Measurements from ENCODE around the gene DENND6A.
"Not testable (repeated sequence)": the region's sequence is repeated elsewhere in the genome, so short reads cannot be mapped to it uniquely, and the experiment has no call there.

The DENND6A gene

DNA sequence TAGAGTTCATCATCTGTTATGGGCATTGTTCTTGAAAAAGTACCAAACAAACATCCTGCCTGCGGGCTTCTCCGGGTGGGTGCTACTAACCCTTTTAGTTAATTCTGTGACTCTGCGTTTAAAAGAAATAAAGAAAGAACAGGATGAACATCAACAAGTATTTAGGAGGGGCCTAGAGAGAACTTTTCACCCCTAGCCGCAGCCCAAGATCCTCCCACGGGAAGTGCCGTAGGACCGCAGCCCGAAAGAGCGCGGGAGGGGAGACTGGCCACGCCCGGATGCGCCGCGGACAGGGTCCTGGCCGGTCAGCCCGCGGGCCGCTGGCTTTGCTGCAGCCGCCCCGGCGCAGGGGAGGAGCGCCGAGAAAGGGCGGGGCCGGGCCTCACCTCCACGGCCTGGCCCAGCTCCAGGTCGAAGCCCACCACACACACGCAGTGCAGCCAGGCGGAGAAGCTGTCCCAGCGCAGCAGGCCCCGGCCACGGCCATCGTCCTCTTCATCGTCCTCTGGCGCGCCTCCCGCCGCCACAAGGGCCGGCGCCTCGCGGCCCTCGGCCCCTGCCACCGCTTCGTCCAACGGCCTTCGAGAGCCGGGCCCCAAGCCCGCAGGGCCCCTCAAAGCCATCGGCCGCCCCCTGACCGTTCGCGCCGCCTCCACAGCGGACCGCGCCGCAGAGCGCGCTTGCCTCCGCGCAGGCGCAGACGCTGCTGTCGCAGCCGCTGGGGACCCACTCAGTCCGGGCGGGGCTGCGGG, at the start of gene DENND6A:
TSS of gene DENND6A (minus strand) at position 682 of the 752 bp plus-strand sequence. CDS start at position 623, 59 bp downstream.
- DNase-seq (ENCODE audit: low read depth) = peak; percentile 71
- peak within 1 kb of the TSS; percentile 81 for H3K4me3 ChIP-seq (ENCODE audit: low read depth, low read length)

- DNase-seq (ENCODE audit: low read depth) = no peak
- H3K4me3 ChIP-seq (ENCODE audit: low read depth, low read length) = no peak overlapping the region
Observed at GRCh38 chr3:57740027-57740426, 47.1 kb upstream of the DENND6A start.

DNA sequence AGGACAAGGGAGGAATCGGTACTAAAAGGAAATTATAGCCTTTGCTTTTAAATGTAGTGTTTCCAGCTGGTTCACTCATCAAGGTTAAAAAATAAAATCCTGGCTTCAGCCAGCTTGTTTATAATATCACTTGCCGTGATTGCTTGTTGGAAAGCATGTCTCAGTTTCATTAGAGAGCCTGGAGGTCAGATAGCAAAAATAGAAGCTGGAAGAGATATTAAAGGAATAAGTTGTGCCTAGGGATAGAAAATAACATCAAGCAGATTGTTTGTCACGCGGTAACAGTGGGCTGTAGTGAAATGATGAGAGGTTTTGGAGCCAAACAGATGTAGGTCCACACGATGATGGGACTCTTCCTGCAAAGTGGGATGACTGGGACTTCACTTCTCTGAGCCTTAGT, 45.5 kb upstream of the DENND6A start:
- DNase-seq (ENCODE audit: low read depth) = no peak
- H3K4me3 ChIP-seq (ENCODE audit: low read depth, low read length) = no peak overlapping the region

DNA sequence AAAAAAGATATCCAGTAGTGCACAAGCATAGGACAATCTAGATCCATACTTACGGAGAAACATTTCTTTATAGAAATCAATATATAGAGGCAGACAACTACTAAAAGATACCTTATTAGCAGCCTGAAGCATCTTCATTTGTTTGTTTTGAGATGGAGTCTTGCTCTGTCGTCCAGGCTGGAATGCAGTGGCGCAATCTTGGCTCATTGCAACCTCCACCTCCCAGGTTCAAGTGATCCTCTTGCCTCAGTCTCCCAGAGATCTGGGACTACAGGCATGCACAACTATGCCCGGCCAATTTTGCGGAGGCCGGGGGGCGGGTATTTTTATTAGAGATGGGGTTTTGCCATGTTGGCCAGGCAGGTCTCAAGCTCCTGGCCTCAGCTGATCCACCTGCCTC, 45.0 kb upstream of the DENND6A start:
- no peak for DNase-seq (ENCODE audit: low read depth)
- H3K4me3 ChIP-seq (ENCODE audit: low read depth, low read length) = no peak overlapping the region

- no peak for DNase-seq (ENCODE audit: low read depth)
- H3K4me3 ChIP-seq (ENCODE audit: low read depth, low read length) = no peak overlapping the region
Observed at GRCh38 chr3:57735405-57735804, 42.5 kb upstream of the DENND6A start.

DNA sequence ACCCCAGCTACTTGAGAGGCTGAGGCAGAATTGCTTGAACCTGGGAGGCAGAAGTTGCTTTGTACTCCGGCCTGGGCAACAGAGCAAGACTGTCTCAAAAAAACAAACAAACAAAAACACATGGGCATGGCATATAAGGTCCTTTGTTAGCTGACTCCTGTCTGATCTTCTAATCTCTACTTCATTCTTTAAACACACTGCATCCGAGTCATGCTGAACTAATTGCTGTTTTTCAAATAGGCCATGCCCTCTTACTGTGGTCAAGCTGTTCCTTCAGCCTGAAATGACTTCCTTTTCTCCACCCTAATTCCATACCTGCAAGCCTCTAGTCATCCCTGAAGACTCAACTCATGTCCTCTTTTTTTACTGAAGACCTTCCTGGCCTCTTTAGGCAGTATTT, 40.9 kb upstream of the DENND6A start:
- no peak overlapping the region for H3K4me3 ChIP-seq (ENCODE audit: low read depth, low read length)
- DNase-seq (ENCODE audit: low read depth) = no peak

DNA sequence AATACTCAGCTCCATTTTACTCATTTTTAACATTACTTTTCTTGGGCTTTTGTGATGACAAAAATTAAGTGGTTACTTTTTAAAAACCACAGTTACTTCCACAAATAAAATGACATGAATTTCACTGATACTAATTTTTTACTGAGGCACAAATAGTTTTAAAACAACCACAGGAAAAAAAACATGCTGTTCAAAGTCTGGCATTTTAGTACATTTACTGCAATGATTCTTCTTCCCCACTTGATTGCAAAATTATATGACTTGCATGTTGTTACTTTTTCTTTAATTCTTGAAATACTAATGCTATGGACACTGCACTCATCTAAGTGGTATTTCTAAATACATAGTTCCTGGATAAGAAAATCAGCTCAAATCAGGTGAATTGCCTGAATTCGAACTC, 38.4 kb upstream of the DENND6A start:
- H3K4me3 ChIP-seq (ENCODE audit: low read depth, low read length) = no peak overlapping the region
- DNase-seq (ENCODE audit: low read depth) = no peak

GRCh38 chr3:57730682-57731081, 37.8 kb upstream of the DENND6A start:
- no peak for DNase-seq (ENCODE audit: low read depth)
- H3K4me3 ChIP-seq (ENCODE audit: low read depth, low read length) = no peak overlapping the region

DNA sequence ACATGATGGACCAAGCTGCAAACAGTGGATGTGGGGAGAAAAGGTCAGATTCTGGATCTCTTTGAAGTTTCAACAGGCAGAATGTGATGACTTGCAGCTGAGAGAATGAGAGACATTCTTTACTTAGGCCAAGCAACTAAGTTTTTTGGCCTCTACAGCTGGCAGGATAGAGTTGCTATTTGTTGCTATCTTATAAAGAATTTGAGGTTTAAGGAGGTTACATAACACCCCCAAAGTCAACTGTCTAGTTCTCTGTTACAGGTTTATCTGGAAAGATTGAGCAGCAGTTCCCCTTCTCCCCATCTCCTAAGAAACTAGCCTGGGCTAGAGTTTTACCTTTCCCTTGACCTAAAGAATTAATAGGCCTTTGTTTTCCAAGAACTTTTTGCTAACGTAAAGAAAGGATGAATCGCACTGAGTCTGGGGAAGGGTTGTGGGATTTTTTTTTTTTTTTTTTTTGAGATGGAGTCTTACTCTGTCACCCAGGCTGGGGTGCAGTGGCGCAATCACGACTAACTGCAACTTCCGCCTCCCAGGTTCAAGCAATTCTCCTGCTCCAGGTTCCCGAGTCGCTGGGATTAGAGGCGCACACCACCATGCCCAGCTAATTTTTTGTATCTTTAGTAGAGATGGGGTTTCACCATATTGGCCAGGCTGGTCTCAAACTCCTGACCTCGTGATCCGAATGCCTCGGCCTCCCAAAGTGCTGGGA, 36.6 kb upstream of the DENND6A start:
- DNase-seq (ENCODE audit: low read depth) = no peak
- no peak overlapping the region for H3K4me3 ChIP-seq (ENCODE audit: low read depth, low read length)

DNA sequence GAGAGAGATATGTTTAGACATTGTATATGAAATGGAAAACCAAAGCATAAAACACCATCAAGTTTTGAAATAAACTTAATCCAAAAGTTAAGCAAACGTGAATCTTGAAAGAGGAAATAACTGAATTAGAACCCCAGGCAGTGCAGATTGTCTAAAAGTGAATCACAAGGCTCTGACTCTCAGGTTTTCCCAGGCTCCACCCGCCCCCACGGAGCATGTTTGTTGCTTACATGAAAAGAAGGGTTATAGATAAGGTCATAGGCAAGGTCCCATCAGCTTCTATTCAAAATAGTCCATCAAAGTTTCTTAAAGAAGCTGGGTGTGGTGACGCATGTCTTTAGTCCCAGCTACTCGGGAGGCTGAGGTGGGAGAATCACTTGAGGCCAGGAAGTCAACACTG, 34.2 kb upstream of the DENND6A start:
- no peak for DNase-seq (ENCODE audit: low read depth)
- no peak overlapping the region for H3K4me3 ChIP-seq (ENCODE audit: low read depth, low read length)

DNA sequence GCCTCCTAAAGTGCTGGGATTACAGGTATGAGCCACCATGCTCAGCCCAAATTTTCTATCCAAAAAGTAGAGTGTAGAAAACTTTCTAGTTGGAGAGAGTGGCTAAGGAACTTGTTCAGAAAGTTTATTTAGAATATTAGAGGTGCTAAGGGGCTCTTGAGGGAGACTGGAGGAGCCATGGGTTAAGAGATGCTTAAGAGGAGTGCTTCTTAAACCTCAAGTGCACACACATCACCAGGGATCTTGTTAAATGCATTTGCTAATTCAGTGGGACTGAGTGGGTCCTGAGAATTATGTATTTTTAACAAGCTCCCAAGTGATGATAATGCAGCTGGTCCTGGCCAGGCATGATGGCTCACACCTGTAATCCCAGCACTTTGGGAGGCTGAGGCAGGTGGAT, 33.5 kb upstream of the DENND6A start:
- no peak overlapping the region for H3K4me3 ChIP-seq (ENCODE audit: low read depth, low read length)
- no peak for DNase-seq (ENCODE audit: low read depth)

GRCh38 chr3:57718118-57718517, 25.2 kb upstream of the DENND6A start:
- no peak overlapping the region for H3K4me3 ChIP-seq (ENCODE audit: low read depth, low read length)
- no peak for DNase-seq (ENCODE audit: low read depth)

GRCh38 chr3:57717205-57717868, 24.5 kb upstream of the DENND6A start:
- H3K4me3 ChIP-seq (ENCODE audit: low read depth, low read length) = no peak overlapping the region
- DNase-seq (ENCODE audit: low read depth) = no peak

DNA sequence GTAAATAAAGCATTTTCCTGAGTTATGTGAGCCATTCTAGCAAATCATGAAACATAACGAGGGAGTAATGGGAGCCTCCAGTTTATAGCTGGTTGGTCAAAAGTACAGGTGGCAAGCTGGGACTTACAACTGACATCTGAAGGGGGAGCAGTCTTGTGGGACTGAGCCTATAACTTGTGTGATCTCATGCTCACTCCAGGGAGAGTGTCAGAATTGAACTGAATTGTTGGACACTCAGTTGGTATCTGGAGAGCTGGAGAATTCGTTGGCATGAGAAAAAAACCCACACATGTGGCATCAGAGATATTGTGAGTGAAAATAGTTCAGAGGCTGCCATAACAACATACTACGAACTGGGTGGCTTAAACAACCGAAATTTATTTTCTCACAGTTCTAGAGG, 22.8 kb upstream of the DENND6A start:
- no peak for DNase-seq (ENCODE audit: low read depth)
- no peak overlapping the region for H3K4me3 ChIP-seq (ENCODE audit: low read depth, low read length)

DNA sequence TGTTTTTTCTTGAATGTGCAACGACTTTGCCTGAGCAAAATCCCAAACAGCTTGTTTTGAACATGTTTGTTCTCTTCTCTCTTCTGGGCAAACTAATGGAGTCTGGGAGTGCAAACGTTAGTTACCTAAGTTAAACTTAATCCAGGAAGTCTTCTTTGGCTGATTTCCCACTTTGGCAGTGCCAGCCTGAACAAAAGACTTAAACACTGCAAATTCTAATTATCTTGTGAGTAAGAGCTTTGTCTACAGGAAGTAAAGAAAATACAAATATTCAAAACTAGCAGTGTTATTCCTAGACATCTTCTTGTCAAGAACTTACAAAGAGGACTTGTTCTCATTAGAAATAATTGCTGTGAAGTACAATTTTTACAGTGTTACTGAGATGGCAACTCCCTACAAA, 16.7 kb upstream of the DENND6A start:
- no peak overlapping the region for H3K4me3 ChIP-seq (ENCODE audit: low read depth, low read length)

GRCh38 chr3:57709031-57709430, 16.2 kb upstream of the DENND6A start:
- no peak for DNase-seq (ENCODE audit: low read depth)
- no peak overlapping the region for H3K4me3 ChIP-seq (ENCODE audit: low read depth, low read length)

More for the DNA sequence above, 16.7 kb upstream of the DENND6A start:
- DNase-seq (ENCODE audit: low read depth) = no peak

GRCh38 chr3:57706462-57706861, 13.6 kb upstream of the DENND6A start:
- no peak overlapping the region for H3K4me3 ChIP-seq (ENCODE audit: low read depth, low read length)
- peak; percentile 45 for DNase-seq (ENCODE audit: low read depth)

DNA sequence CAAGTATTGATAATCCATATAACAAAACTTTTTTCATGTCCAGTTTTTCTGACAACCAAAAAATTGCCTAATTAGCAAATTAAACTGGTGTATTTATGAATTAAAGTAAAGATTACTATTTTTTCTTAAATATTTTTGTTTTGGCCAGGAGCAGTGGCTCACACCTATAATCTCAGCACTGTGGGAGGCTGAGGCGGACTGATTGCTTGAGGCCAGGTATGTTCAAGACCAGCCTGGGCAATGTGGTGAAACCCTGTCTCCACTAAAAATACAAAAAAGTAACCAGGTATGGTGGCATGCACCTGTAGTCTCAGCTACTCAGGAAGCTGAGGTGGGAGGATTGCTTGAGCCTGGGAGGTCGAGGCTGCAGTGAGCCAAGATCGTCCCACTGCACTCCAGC, 12.5 kb upstream of the DENND6A start:
- not testable (repeated sequence) for H3K4me3 ChIP-seq (ENCODE audit: low read depth, low read length); DNase-seq (ENCODE audit: low read depth)

DNA sequence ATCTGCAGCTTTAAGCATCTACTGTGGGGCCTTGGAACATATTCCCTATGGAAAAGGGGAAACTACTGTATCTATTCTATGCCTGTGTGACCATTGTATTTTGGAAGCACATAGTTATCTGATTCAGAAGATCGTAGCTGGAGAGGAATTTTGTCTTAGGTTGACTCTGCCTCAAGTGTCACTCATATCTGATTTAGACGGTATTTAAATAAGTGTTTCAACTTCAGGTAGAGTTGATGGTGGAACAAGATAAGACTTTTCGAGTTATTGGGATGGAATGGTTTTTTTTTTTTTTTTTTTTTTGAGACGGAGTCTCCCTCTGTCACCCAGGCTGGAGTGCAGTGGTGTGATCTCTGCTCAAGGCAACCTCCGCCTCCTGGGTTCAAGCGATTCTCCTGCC, 8.9 kb upstream of the DENND6A start:
- no peak overlapping the region for H3K4me3 ChIP-seq (ENCODE audit: low read depth, low read length)
- no peak for DNase-seq (ENCODE audit: low read depth)

DNA sequence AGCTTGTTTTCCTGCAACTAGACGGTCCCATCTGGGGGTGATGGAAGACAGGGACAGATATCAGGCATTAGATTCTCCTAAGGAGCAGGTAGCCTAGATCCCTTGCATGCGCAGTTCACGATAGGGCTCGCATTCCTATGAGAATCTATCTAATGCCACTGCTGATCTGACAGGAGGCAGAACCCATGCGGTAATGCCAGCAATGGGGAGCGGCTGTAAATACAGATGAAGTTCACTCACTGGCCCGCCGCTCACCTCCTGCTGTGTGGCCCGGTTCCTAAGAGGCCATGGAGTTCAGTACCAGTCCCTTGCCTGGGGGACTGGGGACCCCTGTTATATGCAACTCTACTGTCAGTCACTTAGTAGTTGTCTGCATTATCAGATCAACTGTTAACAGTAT, 7.9 kb upstream of the DENND6A start:
- no peak overlapping the region for H3K4me3 ChIP-seq (ENCODE audit: low read depth, low read length)
- DNase-seq (ENCODE audit: low read depth) = no peak

- no peak overlapping the region for H3K4me3 ChIP-seq (ENCODE audit: low read depth, low read length)
- DNase-seq (ENCODE audit: low read depth) = no peak
Observed at GRCh38 chr3:57699591-57699990, 6.7 kb upstream of the DENND6A start.

Data from skeletal muscle cell (primary cell).